Stimulated activated CD8-positive, alpha-beta memory T cell treated with anti-CD3 and anti-CD28 coated beads, Interleukin-12 subunit alpha, Interleukin-12 subunit beta, amount 100 ng/mL, for 24 hours (primary cell): ENCODE measurements around the gene AIF1L.

Experiments used
- DNase-seq: peaks from one replicate; pipeline ENCODE4 v3.0.0-alpha.2; 2020; ENCODE audit errors: extremely low read depth

AIF1L gene

DNA sequence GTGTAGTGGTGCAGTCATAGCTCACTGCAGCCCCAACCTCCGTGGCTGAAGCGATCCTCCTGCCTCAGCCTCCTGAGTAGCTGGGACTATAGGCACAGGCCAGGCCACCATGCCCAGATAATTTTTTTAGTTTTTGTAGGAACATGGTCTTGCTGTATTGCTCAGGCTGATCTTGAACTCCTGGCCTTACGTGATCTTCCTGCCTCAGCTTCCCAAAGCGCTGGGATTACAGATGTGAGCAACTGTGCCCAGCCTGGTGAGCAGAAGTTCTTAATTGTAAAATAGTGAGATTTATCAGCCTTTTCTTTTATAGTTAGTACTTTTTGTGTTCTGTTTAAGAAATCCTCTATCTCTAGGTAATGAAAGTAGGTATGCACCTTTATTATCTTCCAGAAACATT lies 71.6 kb downstream of the AIF1L start:
- DNase-seq, result no peak

- DNase-seq, result no peak
These were observed 73.4 kb downstream of the AIF1L start for GRCh38 chr9:131169563-131170240.
